Left renal cortex interstitium (tissue), 4 donors: ENCODE measurements around the gene TTC27. TPM values are rescaled to one million over a fixed set of nuclear protein-coding genes. Genes with fewer than 3 reads are reported as not detected.

Experiments
- DNase-seq, 4 donors: peaks; one replicate each; pipeline ENCODE4 v3.0.0-alpha.2; 2013; ENCODE audit warnings: low read depth in 4 of 4, low spot score in 2 of 4, missing footprints in 1 of 4
- polyA plus RNA-seq, 4 donors: library from polyadenylated mRNA; unstranded; fragments of 120-200 nt; gene quantifications; one replicate each; pipeline ENCODE4 v1.2.1, GENCODE V29; 2013; ENCODE audit not compliant: insufficient read length in 4 of 4

The TTC27 gene
- polyA plus RNA-seq, 4 donors, result 19.4 to 25.7 (median 23.0) TPM

- no peak for DNase-seq
Measured at GRCh38 chr2:32666704-32667103, 38.9 kb downstream of the TTC27 start.

DNA sequence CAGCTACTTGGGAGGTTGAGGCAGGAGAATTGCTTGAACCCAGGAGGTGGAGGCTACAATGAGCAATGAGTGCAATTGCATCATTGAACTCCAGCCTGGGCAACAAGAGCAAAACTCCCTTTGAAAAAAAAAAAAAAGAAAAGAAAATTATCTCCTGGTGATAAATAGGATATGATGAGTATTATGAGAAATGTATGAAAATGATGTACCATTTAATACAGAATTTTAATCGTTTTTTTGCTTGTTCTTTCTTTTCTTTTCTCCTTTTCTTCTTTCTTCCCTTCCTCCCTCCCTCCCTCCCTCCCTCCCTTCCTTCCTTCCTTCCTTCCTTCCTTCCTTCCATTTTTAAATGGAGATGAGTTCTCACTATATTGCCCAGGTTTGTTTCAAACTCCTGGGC lies 40.4 kb downstream of the TTC27 start:
- DNase-seq, result no peak

DNA sequence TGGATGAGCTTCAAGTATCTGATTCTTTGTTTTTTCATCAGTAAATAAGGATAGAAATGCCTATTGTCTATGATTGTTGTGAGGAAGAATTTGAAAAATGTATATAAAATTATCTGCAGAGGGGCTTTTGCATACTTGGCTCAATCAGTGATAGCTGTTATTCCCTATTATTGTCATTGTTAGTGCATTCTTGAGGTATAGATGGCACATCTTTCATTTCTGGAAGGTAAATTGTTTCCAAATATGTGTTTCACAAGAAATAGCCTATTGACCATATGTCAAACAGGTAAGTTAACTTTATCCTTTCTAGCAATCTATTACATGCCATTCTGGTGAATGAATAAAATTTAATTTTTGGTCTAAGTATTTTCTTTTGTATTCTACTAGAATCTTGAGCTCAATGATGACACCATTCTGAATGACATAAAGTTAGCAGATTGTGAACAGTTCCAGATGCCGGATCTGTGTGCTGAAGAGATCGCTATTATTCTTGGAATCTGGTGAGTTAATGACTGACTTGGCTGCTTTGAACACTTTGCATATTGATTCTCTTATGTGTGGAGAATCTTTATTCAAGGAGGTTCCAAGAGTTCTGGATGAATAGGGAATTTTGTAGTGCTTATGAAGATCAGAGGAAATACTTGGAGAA lies 44.2 kb downstream of the TTC27 start:
- no peak for DNase-seq

DNA sequence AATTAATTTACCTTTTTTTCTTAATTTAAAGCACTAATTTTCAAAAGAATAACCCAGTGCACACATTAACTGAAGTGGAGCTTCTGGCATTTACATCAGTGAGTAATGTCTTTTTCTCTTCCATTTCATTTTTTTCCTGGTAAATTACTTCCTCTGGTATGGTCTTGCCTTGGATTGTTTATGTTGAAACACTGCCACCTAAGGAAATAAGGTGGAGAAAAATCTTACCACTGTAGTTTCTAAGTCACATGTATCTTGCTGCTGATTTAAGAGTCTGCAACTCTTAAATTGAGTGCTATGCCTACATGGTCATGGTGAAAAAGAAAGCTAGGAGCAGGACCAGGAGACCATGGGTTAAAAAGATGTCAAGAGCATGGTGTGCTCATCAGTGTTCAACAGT lies 51.0 kb downstream of the TTC27 start:
- no peak for DNase-seq

DNA sequence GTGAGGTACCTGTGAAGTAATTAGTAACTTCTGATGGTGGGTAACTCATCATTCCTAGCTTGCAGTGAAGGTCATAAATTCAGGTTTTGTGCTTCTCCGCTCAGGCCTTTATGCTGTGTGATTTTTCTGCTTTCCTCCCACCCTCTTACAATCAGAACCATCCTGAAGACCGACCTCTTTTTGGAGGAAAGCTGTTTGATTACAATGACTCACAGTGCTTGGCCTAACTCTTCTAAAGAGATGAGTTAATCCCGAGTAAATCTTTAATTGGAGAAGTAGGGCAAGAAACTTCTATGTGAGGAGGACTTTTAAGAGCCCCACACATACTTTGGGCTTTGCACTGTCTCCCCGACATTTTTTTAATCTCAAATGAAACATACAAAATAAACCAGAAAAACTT lies 53.1 kb downstream of the TTC27 start:
- no peak for DNase-seq

DNA sequence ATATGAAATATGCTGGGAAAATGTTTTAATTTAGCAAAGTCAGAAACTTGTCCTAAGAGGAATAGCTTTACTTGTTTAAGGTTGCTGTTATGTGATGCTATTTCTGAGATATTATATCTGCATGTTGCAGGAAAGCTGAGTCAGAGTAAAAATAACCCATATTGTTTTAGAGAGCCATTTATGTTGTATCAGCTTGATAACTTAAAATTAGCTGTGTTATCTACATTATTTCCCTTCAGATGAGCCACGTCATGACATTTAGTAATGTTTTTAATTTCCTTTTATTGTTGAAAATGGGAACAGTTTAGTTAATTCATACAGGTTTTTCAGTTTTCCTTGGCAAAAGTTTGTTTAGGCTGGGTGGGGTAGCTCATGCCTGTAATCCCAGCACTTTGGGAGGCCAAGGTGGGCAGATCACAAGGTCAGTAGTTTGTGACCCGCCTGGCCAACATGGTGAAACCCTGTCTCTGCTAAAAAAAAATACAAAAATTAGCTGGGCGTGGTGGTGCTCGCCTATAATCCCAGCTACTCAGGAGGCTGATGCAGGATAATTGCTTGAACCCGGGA lies 55.8 kb downstream of the TTC27 start:
- no peak for DNase-seq

- DNase-seq, result no peak
Measured at GRCh38 chr2:32688541-32688940, 60.7 kb downstream of the TTC27 start.

DNA sequence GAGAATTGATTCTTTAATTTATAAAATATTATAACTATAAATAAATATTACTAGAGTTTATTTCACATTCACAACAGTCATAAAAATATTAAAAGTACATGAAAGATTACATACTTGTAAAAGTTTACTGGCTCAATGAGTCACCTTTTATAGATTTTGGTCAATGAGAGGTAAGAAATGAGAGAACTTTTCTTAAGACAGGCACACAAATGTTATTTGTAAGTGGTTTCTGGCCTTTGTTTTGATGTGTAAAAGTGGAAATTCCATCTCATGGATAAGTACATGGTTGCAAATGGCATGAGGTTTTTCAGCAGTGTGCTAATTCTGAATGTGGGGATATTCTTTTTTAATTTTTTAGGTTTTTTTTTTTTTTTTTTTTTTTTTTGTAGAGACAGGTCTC lies 63.8 kb downstream of the TTC27 start:
- no peak for DNase-seq

DNA sequence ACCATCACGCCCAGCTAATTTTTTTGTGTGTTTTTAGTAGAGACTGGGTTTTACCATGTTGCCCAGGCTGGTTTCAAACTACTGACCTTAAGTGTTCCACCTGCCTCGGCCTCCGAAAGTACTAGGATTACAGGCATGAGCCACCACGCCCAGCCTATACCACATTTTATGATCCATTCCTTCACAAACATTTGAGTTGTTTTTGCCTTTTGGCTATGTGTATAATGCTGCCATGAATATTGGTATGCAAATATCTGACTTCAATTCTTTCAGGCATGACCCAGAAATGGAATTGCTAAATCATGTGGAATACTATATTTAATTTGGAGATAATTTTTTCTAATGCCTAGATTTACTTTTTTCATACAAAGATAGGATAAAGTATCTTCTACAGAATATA lies 68.6 kb downstream of the TTC27 start:
- DNase-seq, result no peak

GRCh38 chr2:32697156-32697555 lies 69.3 kb downstream of the TTC27 start:
- no peak for DNase-seq

GRCh38 chr2:32699151-32699550 lies 71.3 kb downstream of the TTC27 start:
- no peak for DNase-seq

GRCh38 chr2:32701806-32702205 lies 74.0 kb downstream of the TTC27 start:
- no peak for DNase-seq

- no peak for DNase-seq
Measured at GRCh38 chr2:32702303-32703064, 74.6 kb downstream of the TTC27 start.

DNA sequence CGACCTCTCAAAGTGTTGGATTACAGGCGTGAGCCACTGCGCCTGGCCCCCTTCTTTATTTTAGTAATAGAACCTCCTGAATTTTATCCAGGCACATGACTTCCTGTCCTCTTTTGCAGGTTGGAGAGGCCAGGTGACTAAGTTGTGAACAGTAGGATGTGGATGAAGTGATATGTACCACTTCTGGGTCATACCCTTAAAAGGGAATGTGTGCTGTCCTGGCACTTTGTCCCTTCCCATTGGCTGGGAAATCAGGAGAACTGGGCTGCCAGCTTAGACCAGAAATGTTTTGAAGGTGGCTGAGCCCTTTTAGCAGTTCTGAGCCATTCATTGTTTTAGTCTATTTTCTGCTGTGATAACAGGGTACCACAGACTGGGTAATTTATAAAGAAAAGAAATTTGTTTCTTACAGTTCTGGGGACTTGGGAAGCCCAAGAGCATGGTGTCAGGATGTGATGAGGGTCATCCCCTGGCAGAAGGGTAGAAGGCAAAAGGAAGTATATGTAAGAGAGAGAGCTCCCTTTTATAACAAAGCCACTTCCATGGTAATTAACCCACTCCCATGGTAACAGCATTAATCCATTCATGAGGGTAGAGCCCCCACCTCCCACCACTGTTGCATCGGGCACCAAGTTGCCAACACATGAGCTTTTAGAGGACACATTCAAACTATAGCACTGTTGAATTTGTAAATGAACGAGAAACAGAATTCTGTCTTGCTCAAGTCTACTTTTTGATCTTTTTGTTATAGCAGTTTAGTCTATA lies 79.1 kb downstream of the TTC27 start:
- DNase-seq, result no peak

DNA sequence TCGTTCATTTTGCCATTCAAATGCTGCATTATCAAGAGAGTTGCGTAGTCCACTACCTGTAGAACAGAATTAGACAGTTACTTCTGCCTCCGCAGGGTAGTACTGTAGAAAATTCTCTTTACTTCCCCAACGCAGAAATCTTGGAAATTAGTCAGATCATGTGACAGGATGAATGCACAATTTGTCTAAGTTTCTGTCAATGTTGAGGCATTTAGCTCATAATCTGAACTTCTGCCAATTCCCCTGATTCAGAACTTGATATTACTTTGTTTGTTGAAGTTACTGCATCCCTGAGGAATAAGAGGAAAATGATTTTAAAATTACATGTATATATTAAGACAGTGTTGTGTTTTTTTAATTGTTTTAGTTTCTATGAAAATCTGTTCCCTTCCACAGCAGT lies 83.4 kb downstream of the TTC27 start:
- peak in 1 of 4 donors; percentile 13 for DNase-seq

DNA sequence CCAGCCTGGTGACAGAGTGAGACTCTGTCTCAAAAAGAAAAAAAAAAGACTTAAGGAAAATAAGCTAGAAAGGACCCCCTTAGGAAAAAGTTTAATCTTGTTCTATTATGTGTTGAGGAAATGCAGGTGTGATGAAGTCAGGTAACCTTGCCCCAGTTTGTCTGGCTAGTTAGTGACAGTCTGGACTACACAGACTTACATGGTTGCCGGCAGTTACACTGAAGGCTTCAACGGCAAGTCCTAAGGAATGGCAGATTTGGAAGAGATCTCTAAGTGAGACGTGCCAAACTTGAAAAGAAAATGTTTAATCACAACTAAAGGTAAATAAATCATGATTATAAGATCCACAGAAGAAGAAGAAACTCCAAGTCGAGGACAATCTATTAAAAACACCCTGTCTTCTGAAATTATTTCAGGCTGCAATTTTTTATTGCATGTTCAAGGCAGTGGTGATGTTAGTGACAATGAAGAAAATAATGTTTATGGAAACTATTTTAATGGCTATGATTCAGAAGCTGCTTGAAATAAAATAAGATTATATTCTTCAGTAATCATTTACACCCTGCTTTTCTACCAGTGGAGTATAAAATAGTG lies 84.2 kb downstream of the TTC27 start:
- DNase-seq, result no peak

- no peak for DNase-seq
Measured at GRCh38 chr2:32712870-32713269, 85.0 kb downstream of the TTC27 start.

DNA sequence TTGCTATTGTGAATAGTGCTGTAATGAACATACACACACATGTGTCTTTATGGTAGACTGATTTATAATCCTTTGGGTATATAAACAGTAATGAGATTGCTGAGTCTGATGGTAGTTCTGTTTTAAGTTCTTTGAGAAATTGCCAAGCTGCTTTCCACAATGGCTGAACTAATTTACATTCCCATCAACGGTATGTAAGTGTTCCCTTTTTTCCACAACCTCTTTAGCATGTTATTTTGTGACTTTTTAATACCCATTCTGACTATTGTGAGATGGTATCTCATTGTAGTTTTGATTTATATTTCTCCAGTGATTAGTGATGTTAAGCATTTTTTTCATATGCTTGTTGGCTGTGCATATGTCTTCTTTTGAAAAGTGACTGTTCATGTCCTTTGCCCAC lies 86.7 kb downstream of the TTC27 start:
- no peak for DNase-seq

DNA sequence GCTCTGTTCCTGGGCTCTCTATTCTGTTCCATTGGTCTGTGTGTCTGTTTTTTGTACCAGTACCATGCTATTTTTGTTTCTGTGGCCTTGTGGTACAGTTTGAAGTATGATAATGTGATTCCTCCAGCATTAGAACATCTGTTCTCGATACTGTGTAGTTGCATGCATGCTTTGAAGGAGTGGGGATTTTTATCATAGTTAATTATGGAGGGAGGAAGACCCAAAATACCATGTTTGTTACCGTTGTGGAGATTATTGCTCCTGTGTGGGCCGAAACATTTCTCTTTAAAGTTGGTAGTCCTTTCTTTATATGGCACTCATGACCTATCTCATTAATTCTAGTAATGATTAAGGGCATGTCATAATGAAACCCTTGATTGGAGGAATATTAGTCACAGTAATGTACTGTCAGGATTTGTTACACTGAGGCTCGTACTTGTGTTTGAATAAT lies 87.6 kb downstream of the TTC27 start:
- no peak for DNase-seq

GRCh38 chr2:32715981-32716380 lies 88.1 kb downstream of the TTC27 start:
- DNase-seq, result no peak

DNA sequence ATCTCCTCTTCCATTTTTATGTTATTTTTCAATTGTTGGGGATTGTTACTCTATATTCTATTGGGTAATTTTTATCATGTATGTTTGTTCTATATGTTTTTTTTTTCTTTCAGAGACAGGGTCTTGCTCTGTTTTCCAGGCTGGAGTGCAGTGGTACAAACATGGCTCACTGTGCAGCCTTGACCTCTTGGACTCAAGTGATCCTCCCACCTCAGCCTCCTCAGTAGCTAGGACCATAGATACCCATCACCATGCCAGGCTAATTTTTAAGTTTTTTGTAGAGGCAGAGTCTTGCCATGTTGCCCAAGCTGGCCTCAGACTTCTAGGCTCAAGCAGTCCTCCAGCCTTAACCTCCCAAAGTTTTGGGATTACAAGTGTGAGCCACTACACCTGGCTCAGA lies 88.7 kb downstream of the TTC27 start:
- no peak for DNase-seq
